ENCODE data around the gene EXOSC3. TPM values are rescaled to one million over a fixed set of nuclear protein-coding genes. Genes with fewer than 3 reads are reported as not detected.

EXOSC3 gene
- total and polyA plus RNA-seq, 10 of the 15 experiments (the other 5 are each of a cell fraction or from before 2014, with no cell fraction given), result 8.2 to 161 (median 61.4) TPM

GRCh38 chr9:37801959-37802711 is 17.3 kb upstream of the EXOSC3 start (continued):
- no peak for TF ChIP-seq FOXM1 (IDR thresholded peaks at IDR 0.05; ENCODE audit: low read depth, low read length)

GRCh38 chr9:37801287-37801850 is 16.5 kb upstream of the EXOSC3 start:
- ChIA-PET SMC1A (ENCODE audit: uncharacterized antibody, unreplicated experiment) (interaction anchor here (0.6 to 1.0 kb wide), 3 partner anchors 8 to 101 kb away, joined by 3 to 7 read pairs (median 4); no protein-coding TSS in a partner anchor), RAD21 (ENCODE audit: unreplicated experiment) (interaction anchor here (0.9 to 1.1 kb wide), 2 partner anchors 16 to 102 kb away, joined by 4 read pairs; partner anchors contain the start of genes EXOSC3 and SLC25A51), CTCF (interaction anchor here (0.7 to 3.1 kb wide), 3 partner anchors 17 to 497 kb away, joined by 3 to 13 read pairs (median 3); partner anchors contain the start of gene EXOSC3), POLR2A (interaction anchor here (0.6 to 1.6 kb wide), 5 partner anchors 12 to 234 kb away, joined by 3 to 10 read pairs (median 3); partner anchors contain the start of gene EXOSC3)
- intact Hi-C loops (cut with micrococcal nuclease; ENCODE audit: unreplicated experiment) (loop anchor here (2.0 to 5.0 kb wide), 3 partner anchors 17 to 219 kb away; partner anchors contain the start of genes EXOSC3 and SLC25A51), in situ Hi-C loops (cut with MboI) (no loop called here)
- 0% methylated on average over 39 of the region's 45 CpGs for WGBS (ENCODE audit: insufficient coverage, insufficient replicate concordance, low lambda C conversion rate, missing lambda C conversion rate)
- H3K4me3 ChIP-seq, result peak overlapping the region; percentile 80
- ATAC-seq (peak; percentile 70), DNase-seq (ENCODE audit: low read depth, low spot score) (no peak), FAIRE-seq (no peak)
- no TSS peak for BruUV-seq (replicated peaks)
- no peaks in the 10 kb centered on the region for H3K36me3 ChIP-seq (ENCODE audit: control insufficient read depth in 2 of 2, insufficient read depth in 2 of 2, low read length in 1 of 2)
- H3K4me1 ChIP-seq (ENCODE audit: control insufficient read depth, insufficient read depth, low read length), result peaks cover 10% of the 10 kb centered on the region; the same call in 1 of the 2 replicates
- H3K27ac ChIP-seq (ENCODE audit: control insufficient read depth, insufficient read depth), result peak overlapping the region; percentile 83
- no peaks in the 10 kb centered on the region for H3K9me3 ChIP-seq (replicated peaks; ENCODE audit: control insufficient read depth, insufficient read depth, low read length)
- H2AFZ ChIP-seq (ENCODE audit: control insufficient read depth, low read depth, low read length), result peak overlapping the region; percentile 99
- peaks cover 3% of the 10 kb centered on the region; the same call in 1 of the 2 replicates for H4K20me1 ChIP-seq (ENCODE audit: control insufficient read depth, insufficient read depth)
- peak overlapping the region; percentile 90 for H3K9ac ChIP-seq (ENCODE audit: control insufficient read depth, insufficient read depth, low read length)
- no peak for TF ChIP-seq TCF12 (IDR thresholded peaks at IDR 0.05; ENCODE audit: low read depth, low read length)
- TF ChIP-seq PAX5 (IDR thresholded peaks at IDR 0.05; ENCODE audit: borderline replicate concordance, low read depth, low read length), result no peak
- TF ChIP-seq LARP7 (IDR thresholded peaks at IDR 0.05), result peak; percentile 45
- TF ChIP-seq NR2F1 (conservative IDR thresholded peaks at IDR 0.05), result no peak
- TF ChIP-seq DPF2 (IDR thresholded peaks at IDR 0.05), result no peak
- 0 out of 3 replicates have a peak, but pooled peaks of 1 of the 2 experiments have one; percentile 9 for TF ChIP-seq EGR1 (IDR thresholded peaks at IDR 0.05; ENCODE audit: borderline replicate concordance in 1 of 2, low read depth in 2 of 2, low read length in 2 of 2)
- TF ChIP-seq NR2C1 (IDR thresholded peaks at IDR 0.05), result no peak
- TF ChIP-seq ZNF687 (IDR thresholded peaks at IDR 0.05), result no peak
- no peaks in the 10 kb centered on the region for H3K27me3 ChIP-seq (replicated peaks in 1 of 2; ENCODE audit: control insufficient read depth in 2 of 2, insufficient read depth in 2 of 2, low read length in 1 of 2)
- H3K4me2 ChIP-seq (ENCODE audit: control insufficient read depth, insufficient read depth), result peak overlapping the region; percentile 85
- H3K79me2 ChIP-seq (ENCODE audit: control insufficient read depth, insufficient read depth, low read length), result peaks cover 46% of the 10 kb centered on the region
